ENCODE measurements around the gene ORM2.

The ORM2 gene

DNA sequence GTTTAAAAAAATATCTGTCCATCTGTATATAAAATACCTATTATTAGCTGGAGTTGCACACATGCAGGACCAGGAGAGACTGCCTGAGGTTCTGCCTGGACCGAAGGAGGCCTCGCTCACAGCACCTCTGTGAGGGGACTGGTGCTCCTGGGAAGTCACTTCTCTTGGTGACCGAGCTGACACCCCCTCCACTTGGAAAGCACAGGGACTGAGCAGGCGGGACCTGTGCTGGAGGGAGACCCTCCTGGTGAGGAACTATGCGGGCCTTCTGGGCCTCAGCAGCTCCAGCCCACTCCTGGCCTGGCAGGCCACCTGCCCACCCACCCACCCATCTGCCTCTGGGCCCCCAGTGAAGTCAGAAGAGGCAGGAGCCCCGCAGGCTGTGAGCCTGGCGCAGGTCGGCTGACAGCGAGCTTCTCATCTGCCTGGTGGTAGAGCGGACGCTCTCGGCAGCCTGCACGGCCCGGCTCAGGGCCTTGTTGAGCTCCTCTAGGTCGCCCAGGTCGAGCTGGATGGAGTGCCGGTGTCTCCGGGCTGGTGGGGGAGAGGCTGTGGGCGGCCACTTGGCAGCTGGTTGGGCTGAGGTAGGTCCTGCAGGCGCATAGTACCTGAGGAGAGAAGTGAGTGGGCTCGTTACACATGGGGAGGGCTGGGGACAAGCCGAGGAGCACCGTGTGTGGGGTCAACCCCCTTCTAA, 7.2 kb downstream of the ORM2 start:
- Histone ChIP-seq H3K27me3 (ENCODE audit: control insufficient read depth, low read length) (no peaks in the 10 kb centered on the region), H3K27ac (ENCODE audit: low read depth, low read length) (no peak overlapping the region), H4K20me1 (ENCODE audit: control insufficient read depth, insufficient read depth, low read depth, low read length) (no peaks in the 10 kb centered on the region), H3K79me2 (ENCODE audit: control insufficient read depth, low read length) (0 out of 2 replicates have a peak, but pooled peaks cover 3% of the 10 kb centered on the region), H3K4me1 (ENCODE audit: control insufficient read depth, low read length) (no peaks in the 10 kb centered on the region), H3K36me3 (ENCODE audit: control insufficient read depth, low read length) (peaks cover 75% of the 10 kb centered on the region), H3K4me3 (ENCODE audit: low read length) (no peak overlapping the region), H3K9me2 (replicated peaks; ENCODE audit: control insufficient read depth, low read length) (no peaks in the 10 kb centered on the region), H3K4me2 (ENCODE audit: low read length) (no peak overlapping the region), H3F3A (ENCODE audit: control insufficient read depth, insufficient read depth) (peaks cover 21% of the 10 kb centered on the region), H3K9me3 (ENCODE audit: control insufficient read depth, insufficient read depth, low read length) (peaks cover 5% of the 10 kb centered on the region; the same call in 1 of the 2 replicates)
- no peak for TF ChIP-seq EZH2phosphoT487 (IDR thresholded peaks at IDR 0.05; ENCODE audit: borderline replicate concordance, low read length)
- TF ChIP-seq, protein P1, sequence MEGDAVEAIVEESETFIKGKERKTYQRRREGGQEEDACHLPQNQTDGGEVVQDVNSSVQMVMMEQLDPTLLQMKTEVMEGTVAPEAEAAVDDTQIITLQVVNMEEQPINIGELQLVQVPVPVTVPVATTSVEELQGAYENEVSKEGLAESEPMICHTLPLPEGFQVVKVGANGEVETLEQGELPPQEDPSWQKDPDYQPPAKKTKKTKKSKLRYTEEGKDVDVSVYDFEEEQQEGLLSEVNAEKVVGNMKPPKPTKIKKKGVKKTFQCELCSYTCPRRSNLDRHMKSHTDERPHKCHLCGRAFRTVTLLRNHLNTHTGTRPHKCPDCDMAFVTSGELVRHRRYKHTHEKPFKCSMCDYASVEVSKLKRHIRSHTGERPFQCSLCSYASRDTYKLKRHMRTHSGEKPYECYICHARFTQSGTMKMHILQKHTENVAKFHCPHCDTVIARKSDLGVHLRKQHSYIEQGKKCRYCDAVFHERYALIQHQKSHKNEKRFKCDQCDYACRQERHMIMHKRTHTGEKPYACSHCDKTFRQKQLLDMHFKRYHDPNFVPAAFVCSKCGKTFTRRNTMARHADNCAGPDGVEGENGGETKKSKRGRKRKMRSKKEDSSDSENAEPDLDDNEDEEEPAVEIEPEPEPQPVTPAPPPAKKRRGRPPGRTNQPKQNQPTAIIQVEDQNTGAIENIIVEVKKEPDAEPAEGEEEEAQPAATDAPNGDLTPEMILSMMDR (IDR thresholded peaks at IDR 0.05; ENCODE audit: low read depth, low read length, poor library complexity, severe bottlenecking) = no peak

DNA sequence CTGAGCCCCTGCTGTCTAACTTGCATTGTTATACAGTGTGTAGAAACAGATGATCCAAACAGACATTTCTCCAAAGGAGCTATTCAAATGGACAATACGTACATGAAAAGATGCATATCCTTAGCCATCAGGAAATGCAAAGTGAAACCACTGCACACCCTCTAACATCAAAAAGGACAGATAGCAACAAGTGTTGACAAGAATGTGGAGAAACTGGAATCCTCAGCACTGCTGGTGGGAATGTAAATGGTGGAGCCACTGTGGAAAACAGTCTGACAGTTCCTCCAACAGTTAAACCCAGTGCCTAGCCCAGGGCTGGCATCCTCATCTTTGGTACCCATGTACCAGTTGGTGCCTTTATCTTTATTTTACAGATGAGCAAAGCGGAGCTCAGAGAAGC, 8.5 kb downstream of the ORM2 start:
- no peak for TF ChIP-seq EZH2phosphoT487 (IDR thresholded peaks at IDR 0.05; ENCODE audit: borderline replicate concordance, low read length)
- TF ChIP-seq, protein P1 (IDR thresholded peaks at IDR 0.05; ENCODE audit: low read depth, low read length, poor library complexity, severe bottlenecking) = no peak
- Histone ChIP-seq H4K20me1 (ENCODE audit: control insufficient read depth, insufficient read depth, low read depth, low read length) (no peaks in the 10 kb centered on the region), H3K27ac (ENCODE audit: low read depth, low read length) (no peak overlapping the region), H3K27me3 (ENCODE audit: control insufficient read depth, low read length) (no peaks in the 10 kb centered on the region), H3K79me2 (ENCODE audit: control insufficient read depth, low read length) (0 out of 2 replicates have a peak, but pooled peaks cover 3% of the 10 kb centered on the region), H3K4me2 (ENCODE audit: low read length) (no peak overlapping the region), H3K9me2 (replicated peaks; ENCODE audit: control insufficient read depth, low read length) (no peaks in the 10 kb centered on the region), H3K9me3 (ENCODE audit: control insufficient read depth, insufficient read depth, low read length) (peaks cover 5% of the 10 kb centered on the region; the same call in 1 of the 2 replicates), H3K4me1 (ENCODE audit: control insufficient read depth, low read length) (no peaks in the 10 kb centered on the region), H3K36me3 (ENCODE audit: control insufficient read depth, low read length) (peaks cover 87% of the 10 kb centered on the region), H3F3A (ENCODE audit: control insufficient read depth, insufficient read depth) (peaks cover 22% of the 10 kb centered on the region), H3K4me3 (ENCODE audit: low read length) (no peak overlapping the region)

DNA sequence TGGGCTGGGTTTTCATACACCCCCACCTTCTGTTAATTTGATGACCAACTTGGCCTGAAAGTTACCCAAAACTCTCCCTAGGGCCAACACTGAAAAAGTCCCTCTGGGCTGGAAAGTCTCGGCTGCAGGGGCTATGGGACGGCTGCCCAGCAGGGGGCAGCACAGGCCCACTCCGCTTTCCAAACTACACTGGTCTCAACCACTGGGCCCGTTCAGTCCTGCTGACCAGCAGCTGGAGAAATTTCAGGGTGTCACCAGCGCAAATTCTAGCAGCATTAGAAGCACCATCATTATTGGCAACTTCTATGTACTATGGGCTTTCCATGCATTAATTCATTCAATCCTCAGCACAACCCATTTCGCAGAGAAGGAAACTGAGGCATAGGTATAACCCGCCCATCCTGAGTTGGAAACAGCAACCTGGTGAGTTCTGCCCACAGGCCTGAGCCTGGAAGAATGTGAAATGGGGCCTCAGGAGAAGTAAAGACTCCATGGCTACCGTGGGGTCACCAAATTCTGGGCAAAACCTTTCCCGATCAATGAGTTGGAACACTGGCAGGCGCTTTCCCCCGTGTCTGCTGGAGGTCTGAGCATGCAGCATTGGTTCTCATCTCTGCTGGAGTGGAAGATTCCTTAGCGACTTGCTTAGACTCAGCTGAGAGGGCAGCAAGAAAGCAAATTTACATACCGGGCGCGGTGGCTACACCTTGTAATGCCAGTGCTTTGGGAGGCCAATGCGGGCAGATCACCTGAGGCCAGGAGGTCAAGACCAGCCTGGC, 9.7 kb downstream of the ORM2 start:
- H3K4me1 ChIP-seq (ENCODE audit: control insufficient read depth, low read length) = no peaks in the 10 kb centered on the region
- H3K4me2 ChIP-seq (ENCODE audit: low read length) = no peak overlapping the region
- H3K4me3 ChIP-seq (ENCODE audit: low read length) = no peak overlapping the region
- no peak for TF ChIP-seq EZH2phosphoT487 (IDR thresholded peaks at IDR 0.05; ENCODE audit: borderline replicate concordance, low read length)
- TF ChIP-seq, protein P1 (IDR thresholded peaks at IDR 0.05; ENCODE audit: low read depth, low read length, poor library complexity, severe bottlenecking) = peak; percentile 95
- H3K9me3 ChIP-seq (ENCODE audit: control insufficient read depth, insufficient read depth, low read length) = peaks cover 5% of the 10 kb centered on the region; the same call in 1 of the 2 replicates
- H3K27me3 ChIP-seq (ENCODE audit: control insufficient read depth, low read length) = no peaks in the 10 kb centered on the region
- no peaks in the 10 kb centered on the region for H4K20me1 ChIP-seq (ENCODE audit: control insufficient read depth, insufficient read depth, low read depth, low read length)
- peaks cover 22% of the 10 kb centered on the region for H3F3A ChIP-seq (ENCODE audit: control insufficient read depth, insufficient read depth)
- H3K79me2 ChIP-seq (ENCODE audit: control insufficient read depth, low read length) = 0 out of 2 replicates have a peak, but pooled peaks cover 3% of the 10 kb centered on the region
- no peak overlapping the region for H3K27ac ChIP-seq (ENCODE audit: low read depth, low read length)
- H3K36me3 ChIP-seq (ENCODE audit: control insufficient read depth, low read length) = peaks cover 98% of the 10 kb centered on the region
- H3K9me2 ChIP-seq (replicated peaks; ENCODE audit: control insufficient read depth, low read length) = no peaks in the 10 kb centered on the region

Measured in DOHH2 (cell line).